ENCODE results near the gene PLEKHM2. TPM values are rescaled to one million over a fixed set of nuclear protein-coding genes. Genes with fewer than 3 reads are reported as not detected.

Gene PLEKHM2
- total RNA-seq, 1 donor from 2014 or later: 105 TPM

- Mint-ChIP-seq H3K27me3 (peaks cover 5% of the 10 kb centered on the region), H3K4me3 (no peak overlapping the region), H3K9me3 (no peaks in the 10 kb centered on the region), H3K27ac (no peak overlapping the region), H3K4me1 (no peaks in the 10 kb centered on the region), H3K36me3 (ENCODE audit: low read depth) (no peaks in the 10 kb centered on the region)
- no peak for TF ChIP-seq CTCF (IDR thresholded peaks at IDR 0.05)
- DNase-seq (no peak), ATAC-seq (ENCODE audit: low read depth) (no peak)
- intact Hi-C loops (cut with micrococcal nuclease): no loop called here
- CTCF ChIA-PET: interaction anchor here (1.5 kb wide), 1 partner anchor 279 kb away, joined by 3 read pairs; no protein-coding TSS in a partner anchor
- POLR2A ChIA-PET: interaction anchor here (0.5 kb wide), 1 partner anchor 206 kb away, joined by 7 read pairs; no protein-coding TSS in a partner anchor
These were observed 94.0 kb downstream of the PLEKHM2 start for GRCh38 chr1:15777909-15778707.

Other genes with a start within 250 kb of the PLEKHM2 start
- gene CTRC, start 245.9 kb upstream of the PLEKHM2 start, total RNA-seq: 0.39 and 0.80 TPM in 2 replicates
- not detected in 2 replicates for gene CELA2A, start 227.6 kb upstream of the PLEKHM2 start, total RNA-seq
- gene CELA2B, start 208.2 kb upstream of the PLEKHM2 start, total RNA-seq: not detected in 2 replicates
- gene CASP9, start 160.1 kb upstream of the PLEKHM2 start, total RNA-seq: 13.4 and 15.7 TPM in 2 replicates
- gene DNAJC16, start 157.5 kb upstream of the PLEKHM2 start, total RNA-seq: 35.5 and 35.9 TPM in 2 replicates
- gene AGMAT, start 99.3 kb upstream of the PLEKHM2 start, total RNA-seq: 8.1 TPM in 2 replicates
- 45.8 and 59.1 TPM in 2 replicates for gene DDI2, start 66.9 kb upstream of the PLEKHM2 start, total RNA-seq
- gene SLC25A34, start 51.9 kb downstream of the PLEKHM2 start, total RNA-seq: 3.8 and 5.8 TPM in 2 replicates
- not detected in 2 replicates for gene TMEM82, start 58.2 kb downstream of the PLEKHM2 start, total RNA-seq
- 0.15 TPM in 1 of 2 replicates, not detected in the other for gene FBLIM1, start 74.5 kb downstream of the PLEKHM2 start, total RNA-seq
- gene UQCRHL, start 123.3 kb downstream of the PLEKHM2 start, total RNA-seq: 1.7 and 1.9 TPM in 2 replicates
- gene SPEN, start 163.4 kb downstream of the PLEKHM2 start, total RNA-seq: 116 and 123 TPM in 2 replicates

Measured in activated B cell treated with CpG ODN at 0.5 μM for 24 hours (primary cell).